PC-9 (cell line): Measurements from ENCODE around the gene GZMM.

Source experiments
- CTCF ChIP-seq: fragments of 200-600 bp; sonication (generic); conservative IDR thresholded peaks from 2 replicates; pipeline ENCODE4 v1.6.1; 2017; ENCODE audit warnings: mixed run types, antibody characterized with exemption, mild to moderate bottlenecking, moderate library complexity
- EZH2 ChIP-seq: fragments of 200-600 bp; sonication (generic); IDR thresholded peaks from 2 replicates; pipeline ENCODE4 v1.8.0; 2017; ENCODE audit warnings: antibody characterized with exemption, low read depth

- TF ChIP-seq CTCF (no peak), EZH2 (no peak)
Observed at GRCh38 chr19:580274-580835, 36.5 kb downstream of the GZMM start.
